ENCODE results near the gene CDK12.

GRCh38 chr17:39461113-39461925, at the start of gene CDK12:
- TF ChIP-seq, protein P1, sequence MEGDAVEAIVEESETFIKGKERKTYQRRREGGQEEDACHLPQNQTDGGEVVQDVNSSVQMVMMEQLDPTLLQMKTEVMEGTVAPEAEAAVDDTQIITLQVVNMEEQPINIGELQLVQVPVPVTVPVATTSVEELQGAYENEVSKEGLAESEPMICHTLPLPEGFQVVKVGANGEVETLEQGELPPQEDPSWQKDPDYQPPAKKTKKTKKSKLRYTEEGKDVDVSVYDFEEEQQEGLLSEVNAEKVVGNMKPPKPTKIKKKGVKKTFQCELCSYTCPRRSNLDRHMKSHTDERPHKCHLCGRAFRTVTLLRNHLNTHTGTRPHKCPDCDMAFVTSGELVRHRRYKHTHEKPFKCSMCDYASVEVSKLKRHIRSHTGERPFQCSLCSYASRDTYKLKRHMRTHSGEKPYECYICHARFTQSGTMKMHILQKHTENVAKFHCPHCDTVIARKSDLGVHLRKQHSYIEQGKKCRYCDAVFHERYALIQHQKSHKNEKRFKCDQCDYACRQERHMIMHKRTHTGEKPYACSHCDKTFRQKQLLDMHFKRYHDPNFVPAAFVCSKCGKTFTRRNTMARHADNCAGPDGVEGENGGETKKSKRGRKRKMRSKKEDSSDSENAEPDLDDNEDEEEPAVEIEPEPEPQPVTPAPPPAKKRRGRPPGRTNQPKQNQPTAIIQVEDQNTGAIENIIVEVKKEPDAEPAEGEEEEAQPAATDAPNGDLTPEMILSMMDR (IDR thresholded peaks at IDR 0.05; ENCODE audit: poor library complexity) = no peak
- no peak for TF ChIP-seq EZH2 (IDR thresholded peaks at IDR 0.05; ENCODE audit: borderline replicate concordance)
- TF ChIP-seq EZH2phosphoT487 (IDR thresholded peaks at IDR 0.05; ENCODE audit: low read depth, severe bottlenecking, unreplicated experiment) = no peak

All from hepatocyte (in vitro differentiated cells).